GM18873 (cell line): Measurements from ENCODE around the gene LRRN4.
A peak's percentile ranks its signal among the peaks of the same experiment; 100 is the strongest.
"Not testable (repeated sequence)": the region's sequence is repeated elsewhere in the genome, so short reads cannot be mapped to it uniquely, and the experiment has no call there.

Source experiments
- ATAC-seq: cut with Tn5 transposase; IDR thresholded peaks from one replicate; pipeline ENCODE4 v1.9.1; 2021; ENCODE audit warnings: mild to moderate bottlenecking, moderate library complexity, moderate number of reproducible peaks; ENCODE audit not compliant: unreplicated experiment, low FRiP score

LRRN4 gene

DNA sequence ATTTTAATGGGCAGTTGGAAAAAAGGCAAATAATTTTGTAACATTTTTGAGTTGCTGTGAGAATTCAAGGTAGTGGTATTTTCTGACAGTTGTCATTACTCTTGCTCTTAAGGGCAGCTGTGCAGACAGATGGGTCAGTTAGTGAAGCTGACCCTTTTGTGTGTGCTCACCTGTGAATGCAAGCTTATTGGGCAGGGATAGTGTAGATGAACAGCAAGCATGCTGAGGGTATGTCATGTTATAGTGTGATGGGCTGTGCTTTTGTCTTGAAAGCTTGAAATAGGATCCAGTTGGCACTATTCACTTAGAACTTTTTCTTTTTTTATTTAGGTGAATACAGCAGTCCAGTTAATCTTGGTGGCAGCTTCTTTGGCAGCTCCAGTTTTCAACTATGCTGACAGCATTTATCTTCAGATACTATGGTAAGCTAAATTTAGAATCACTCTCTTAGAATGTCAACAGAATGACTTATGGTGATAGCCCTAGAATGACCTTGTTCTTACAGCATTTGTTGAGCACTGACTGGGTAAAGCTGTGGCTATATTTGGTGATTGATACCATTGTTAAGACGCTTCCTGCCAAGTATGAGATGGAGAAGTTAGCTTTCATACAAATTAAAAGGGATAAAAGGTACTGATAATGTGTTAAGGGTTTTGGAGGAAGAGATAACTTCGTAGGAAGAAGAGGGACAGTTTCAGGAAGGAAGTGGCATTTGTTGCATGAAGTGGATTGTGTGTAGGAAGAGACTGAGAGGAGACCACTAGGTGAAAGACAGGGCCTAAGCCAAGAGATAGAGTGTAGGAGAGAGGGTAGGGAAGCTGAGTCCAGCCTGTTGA is 19.5 kb downstream of the LRRN4 start:
- no peak for ATAC-seq

DNA sequence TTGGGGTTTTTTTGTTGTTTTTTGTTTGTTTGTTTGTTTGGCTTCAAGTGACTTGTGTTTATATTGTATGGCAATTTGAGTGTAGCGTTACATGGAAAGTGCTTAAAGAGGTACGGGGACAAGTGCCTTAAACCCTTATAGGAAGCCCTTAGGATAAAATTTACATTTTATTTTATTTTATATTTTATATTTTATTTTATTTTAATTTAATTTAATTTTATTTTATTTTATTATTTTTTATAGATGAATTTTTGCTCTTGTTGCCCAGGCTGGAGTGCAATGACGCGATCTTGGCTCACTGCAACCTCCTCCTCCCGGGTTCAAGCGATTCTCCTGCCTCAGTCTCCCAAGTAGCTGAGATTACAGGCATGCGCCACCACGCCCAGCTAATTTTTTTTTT is 21.0 kb downstream of the LRRN4 start:
- not testable (repeated sequence) for ATAC-seq

DNA sequence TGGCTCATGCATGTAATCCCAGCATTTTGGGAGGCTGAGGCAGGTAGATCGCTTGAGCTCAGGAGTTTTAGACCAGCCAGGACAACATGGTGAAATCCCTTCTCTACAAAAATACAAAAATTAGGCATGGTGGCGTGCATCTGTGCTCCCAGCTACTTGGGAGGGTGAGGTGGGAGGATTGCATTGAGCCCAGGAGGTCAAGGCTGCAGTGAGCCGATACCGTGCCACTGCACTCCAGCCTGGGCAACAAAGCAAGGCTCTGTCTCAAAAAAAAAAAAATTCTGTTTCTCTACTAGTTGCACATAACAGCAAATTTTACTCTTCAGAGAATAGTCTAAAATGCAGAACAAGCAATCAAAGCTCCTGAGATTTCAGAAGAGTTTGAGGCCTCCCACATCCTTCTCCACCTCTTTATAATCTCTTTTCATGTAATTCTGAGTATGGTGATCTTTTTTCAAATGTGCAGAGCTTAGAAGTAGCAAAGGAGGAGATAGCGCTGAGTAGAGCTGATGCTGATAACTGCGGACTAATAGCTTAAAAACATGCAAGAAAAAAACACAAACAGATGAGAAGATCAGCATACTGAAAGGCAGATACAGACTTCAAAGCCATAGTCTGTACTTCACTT is 23.3 kb downstream of the LRRN4 start:
- ATAC-seq, result no peak

DNA sequence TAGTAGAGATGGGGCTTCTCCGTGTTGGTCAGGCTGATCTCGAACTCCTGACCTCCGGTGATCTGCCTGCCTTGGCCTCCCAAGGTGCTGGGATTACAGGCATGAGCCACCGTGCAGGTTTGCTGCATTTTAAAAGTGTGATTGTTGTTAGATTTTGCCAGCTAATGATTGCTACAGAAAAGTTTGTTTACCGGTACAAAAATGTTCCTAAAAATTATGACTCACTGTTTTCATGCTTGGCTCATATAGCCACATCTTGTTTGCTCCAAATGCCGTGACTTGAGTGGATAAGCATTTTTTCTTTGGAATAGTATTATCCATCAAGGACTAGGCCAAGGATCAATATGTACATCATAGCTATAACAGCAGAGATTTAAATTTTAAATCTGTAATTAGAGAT is 24.3 kb downstream of the LRRN4 start:
- no peak for ATAC-seq

DNA sequence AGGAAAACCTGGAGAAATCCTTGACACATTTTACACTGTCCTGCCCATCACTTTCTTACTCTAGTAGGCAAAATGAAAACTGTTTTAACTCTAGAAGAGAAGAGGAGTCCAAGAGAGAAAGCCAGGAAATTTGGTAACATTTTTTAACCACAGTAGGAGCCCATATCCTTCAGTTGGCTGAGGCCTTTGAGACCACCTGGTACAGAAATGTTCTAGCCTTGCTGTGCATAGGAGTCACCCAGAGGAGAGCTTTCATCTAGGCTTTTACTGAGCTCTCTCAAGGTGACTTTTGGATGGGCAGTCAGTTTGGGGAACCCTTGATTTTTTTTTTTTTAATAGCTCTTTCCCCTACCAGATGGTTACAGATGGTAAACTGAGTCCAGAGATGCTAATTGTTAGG is 25.0 kb downstream of the LRRN4 start:
- ATAC-seq, result no peak

DNA sequence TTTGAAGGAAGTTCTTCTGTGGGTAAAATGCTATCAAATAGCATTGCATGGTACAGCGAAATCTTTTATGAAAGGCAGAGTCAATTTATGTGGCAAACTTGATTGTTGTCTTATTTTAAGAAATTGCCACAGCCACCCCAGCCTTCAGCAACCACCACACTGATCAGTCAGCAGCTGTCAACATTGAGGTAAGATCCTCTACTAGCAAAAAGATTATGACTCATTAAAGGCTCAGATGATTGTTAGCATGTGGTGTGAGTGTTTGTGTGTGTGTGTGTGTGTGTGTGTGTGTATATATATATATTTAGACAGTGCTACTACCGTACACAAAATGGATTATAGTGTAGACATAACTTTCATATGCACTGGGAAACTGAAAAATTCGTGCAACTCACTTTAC is 27.8 kb downstream of the LRRN4 start:
- no peak for ATAC-seq

DNA sequence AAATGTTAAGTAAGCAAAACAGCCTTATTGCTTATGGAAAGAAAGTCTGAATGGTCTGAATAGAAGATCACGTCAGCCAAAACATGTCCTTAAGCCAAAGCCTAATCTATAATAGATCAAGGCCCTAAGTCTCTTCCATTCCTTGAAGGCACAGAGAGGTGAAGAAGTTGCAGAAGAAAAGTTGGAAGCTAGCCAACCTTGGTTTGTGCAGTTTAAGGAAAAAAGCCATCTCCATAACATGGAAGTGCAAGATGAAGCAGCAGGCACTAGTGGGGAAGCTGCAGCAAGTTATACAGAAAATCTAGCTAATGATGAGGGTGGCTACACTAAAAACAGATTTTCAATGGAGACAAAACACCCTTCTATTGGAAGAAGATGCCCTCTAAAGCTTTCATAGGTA is 29.1 kb downstream of the LRRN4 start:
- ATAC-seq, result no peak

DNA sequence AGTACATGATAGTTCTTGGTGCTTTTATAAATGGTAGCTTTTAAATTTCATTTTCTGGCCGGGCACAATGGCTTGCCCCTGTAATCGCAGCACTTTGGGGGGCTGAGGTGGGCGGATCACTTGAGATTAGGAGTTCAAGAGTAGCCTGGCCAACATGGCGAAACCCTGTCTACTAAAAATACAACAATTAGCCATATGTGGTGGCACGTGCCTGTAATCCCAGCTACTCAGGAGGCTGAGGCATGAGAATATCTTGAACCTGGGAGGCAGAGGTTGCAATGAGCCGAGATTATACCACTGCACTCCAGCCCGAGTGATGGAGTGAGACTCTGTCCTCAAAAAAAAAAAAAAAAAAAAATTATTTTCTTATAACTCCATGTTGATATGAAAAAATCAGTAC is 36.0 kb downstream of the LRRN4 start:
- no peak for ATAC-seq

DNA sequence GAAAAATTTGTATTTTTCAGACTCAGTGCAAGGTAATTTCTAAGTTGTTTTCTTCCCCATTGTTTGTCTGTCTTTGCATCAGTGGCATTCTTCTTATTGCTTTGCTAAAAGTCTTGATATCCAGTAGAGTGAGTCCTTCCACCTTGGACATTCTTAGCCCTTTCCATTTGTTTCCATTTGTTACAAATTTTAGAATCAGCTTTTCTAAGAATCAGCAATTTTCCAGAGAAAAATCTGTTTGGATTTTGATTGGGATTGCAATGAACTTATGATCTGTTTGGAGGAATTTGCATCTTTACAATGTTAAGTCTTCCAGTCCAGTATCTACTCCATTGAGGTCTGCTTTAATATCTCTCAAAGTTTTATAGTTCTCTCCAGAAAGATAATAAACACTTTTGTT is 36.4 kb downstream of the LRRN4 start:
- no peak for ATAC-seq

DNA sequence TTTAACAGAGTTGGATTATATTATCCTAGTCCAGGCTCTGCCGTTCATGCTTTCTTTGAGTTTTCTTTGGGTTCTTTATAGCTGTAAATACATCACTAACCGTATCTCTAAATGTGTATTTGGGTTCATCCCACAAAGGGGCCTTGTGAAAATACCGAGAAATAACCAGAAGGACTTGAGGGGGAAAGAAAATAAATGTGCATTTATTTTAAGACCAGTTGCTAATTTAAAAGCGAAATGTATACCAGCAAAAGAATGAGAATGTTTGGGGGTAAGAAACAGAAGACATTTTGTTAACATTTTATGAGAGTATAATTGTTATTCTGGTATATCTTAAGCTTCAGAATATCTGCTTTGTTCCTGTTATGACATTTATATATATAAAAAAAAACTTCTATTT is 38.9 kb downstream of the LRRN4 start:
- ATAC-seq, result no peak

DNA sequence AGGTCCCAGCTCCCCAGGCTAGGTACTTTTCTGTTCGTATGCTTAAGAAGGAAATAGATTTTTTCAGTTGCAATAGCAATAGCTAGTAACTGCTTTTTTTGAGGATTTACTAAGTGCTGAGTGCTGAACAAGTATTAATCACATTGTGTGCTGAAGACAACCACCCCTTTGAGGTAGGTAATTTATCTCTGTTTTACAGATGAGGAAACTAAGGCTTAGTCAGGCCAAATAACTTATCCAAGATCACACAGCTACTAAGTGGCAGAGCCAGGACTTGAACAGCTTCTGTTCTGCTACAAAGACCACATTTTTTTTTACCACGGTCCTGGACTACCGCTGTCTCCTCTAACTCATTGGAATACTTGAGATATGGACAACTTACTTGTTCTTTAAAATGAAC is 39.8 kb downstream of the LRRN4 start:
- no peak for ATAC-seq

DNA sequence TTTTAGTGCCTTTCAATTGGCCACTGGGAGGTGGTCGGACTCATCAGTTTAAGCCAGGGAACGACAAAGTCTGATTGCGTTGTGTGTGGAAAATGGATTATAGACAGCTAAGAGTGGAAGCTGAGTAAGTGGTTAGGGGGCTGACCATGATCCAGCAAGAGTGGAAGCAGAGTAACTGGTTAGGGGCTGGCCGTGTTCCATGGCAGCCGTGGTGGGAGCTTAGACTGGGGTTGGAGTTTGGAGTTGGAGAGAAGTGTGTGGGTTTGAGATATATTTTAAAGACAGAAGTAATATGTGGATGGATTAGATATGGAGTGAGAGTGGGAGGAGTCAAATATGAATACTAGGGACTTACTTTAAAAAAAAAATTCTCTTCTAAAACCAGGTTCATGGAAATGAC is 41.7 kb downstream of the LRRN4 start:
- ATAC-seq, result no peak

DNA sequence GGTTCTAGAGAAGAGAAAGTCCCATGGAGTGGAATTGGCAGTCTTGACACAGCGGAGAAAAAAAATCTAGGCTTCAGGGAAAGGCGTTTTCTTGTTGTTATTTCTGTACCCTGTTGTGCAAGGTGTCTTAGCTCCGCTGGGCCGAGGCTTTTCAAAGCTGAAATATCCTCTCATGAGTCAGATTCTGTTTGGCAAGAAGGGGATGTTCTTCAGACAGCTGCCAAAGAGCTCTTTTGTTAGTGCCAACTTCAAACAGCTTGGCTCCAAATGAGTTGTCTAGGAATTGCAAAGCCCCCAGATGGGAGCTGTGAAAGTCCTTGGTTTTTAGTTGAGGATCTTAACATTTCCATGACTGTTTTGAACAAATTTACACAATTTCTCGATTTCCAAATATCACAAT is 45.6 kb downstream of the LRRN4 start:
- ATAC-seq, result no peak

DNA sequence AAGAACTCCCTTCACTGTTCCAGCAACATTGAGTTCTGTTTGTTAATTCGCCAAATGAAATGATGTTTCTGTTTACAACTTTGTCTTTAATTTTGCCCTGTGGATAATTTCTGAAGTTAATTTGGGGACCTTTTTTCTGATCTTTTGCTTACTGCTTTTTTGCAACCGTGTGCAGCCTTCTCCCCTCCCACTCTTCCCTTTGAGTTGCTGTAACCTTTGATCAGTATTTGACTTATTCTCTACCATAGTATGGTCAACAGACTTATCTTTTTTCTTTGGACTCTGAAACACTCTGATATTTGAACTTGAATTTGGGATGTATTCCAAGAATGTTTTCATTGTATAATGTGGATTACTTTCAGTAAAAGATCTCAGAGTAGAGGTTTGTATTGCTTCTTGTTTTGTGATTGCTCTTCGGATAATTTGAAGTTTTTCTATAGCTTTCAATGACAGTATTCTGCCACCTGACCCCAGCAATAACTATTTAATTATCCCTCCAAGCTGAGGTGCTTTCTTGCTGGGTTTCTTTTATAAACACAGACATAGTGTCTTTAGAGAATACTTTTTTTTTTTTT is 46.2 kb downstream of the LRRN4 start:
- no peak for ATAC-seq

DNA sequence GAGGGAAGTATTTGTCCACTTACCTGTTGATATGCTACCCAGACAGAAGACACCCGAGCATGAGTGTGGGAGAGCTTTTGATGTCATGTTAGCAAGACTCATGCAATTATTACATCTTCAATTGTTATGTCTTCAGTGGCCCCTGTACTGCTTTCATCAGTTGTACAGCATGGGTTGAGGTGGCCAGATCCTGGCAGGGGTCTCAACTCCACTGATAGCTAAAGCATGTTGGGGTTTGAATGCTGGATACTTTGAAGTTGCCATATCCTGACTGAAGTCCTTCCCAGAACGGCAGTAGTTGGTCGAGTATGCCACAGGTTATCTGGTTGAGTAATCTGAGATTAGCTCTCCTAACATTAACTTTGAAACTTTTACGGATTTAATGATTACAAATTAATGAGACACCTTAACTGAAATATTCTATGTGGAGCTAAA is 46.7 kb downstream of the LRRN4 start:
- ATAC-seq, result no peak

DNA sequence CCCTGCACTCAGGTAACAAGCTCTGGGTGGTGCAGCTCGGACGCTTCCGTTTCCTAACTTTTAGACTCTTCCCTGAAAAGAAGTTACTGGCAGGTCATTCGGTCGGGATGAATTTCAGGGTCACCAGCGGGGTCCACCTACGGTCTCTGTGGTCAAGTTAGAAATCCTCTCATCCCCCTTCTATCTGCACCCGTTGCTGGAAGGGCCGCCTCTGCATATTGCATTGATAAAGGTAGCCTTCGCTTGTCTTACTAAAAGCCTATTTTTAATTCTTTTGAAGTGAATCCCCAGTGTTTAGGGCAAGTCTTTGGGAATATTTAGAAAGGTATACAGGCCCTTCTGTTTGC is 47.3 kb downstream of the LRRN4 start:
- peak; percentile 3 for ATAC-seq

DNA sequence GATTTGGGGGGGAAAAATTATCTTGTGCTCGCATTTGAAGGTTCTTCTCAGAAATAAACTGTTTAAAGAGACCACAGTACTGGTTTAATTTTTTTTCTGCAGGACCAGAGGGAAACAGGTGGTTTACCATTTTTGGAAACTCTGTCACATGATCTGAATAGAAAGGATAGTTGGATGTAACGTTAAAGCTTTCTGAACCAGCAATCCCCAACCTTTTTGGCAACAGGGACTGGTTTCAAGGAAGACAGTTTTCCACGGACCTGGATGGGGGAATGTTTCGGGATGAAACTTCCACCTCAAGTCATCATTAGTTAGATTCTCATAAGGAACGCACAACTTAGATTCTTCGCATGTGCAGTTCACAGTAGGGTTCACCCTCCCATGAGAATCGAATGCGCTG is 53.0 kb downstream of the LRRN4 start:
- ATAC-seq, result no peak

DNA sequence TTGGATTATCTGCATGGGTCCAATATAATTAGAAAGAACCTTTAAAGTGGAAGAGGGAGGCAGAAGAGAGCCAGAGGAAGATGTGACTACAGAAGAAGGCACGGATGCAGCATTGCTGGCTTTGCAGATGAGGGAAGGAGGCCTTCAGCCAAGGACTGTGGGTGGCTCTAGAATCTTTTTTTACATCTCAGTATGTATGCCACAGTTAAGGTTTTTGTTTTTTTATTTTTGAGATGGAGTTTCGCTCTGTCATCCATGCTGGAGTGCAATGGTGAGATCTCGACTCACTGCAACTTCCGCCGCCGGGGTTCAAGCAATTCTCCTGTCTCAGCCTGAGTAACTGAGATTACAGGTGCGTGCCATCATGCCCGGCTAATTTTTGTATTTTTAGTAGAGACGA is 54.1 kb downstream of the LRRN4 start:
- ATAC-seq, result no peak

DNA sequence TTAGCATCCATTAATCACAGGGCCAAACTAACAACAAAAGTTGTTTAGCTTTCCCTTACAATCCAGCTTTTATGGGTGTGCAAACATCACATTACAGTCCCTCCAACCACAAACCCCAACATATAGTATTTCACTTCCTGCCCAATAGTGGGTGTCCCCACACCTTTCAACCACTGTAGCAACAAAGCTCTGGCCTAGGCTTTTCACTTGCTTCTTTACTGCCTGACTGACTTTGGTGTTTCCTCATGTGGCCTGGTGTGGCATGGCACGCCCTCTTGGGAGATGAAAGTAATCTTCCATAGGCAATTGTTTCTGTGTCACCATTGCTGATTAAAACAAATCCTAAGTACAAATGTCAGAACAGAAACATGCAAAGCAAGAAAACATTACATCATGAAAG is 57.1 kb downstream of the LRRN4 start:
- ATAC-seq, result no peak

DNA sequence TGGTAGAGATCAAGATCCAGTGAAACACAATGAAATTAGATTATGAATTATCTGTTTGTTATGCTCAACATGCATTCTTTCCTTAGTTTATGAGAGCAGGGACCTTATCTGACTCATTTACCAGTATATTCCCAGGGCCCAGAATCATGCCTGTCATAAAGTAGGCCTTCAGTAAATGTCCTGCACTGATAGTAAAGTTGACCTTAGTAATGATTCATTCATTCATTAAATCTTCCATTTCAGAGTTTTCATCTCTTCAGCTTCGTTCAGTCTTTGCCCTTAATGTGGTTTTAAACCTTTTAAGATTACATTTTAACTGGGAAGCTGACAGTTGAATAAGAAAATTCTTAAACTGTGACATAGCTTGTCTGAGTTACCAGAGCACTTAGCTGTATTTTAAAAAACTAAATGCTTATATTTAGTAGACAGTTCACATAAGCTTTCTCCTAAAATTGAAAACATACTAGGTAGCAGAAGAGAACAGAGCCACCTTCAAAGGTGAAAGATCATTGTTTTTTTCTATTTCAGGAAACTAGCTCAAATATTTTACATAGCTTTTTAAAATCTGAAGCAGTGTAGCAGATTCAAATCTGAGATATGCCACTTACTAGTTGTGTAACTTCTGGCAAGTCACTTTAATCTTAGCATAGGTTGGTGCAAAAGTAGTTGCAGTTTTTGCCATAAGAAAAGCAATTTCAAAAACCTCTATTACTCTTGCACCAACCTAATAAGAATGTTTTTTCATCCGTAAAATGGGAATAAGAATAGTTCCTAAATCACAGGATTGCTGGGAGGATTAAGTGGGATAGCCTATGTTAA is 62.0 kb downstream of the LRRN4 start:
- no peak for ATAC-seq

DNA sequence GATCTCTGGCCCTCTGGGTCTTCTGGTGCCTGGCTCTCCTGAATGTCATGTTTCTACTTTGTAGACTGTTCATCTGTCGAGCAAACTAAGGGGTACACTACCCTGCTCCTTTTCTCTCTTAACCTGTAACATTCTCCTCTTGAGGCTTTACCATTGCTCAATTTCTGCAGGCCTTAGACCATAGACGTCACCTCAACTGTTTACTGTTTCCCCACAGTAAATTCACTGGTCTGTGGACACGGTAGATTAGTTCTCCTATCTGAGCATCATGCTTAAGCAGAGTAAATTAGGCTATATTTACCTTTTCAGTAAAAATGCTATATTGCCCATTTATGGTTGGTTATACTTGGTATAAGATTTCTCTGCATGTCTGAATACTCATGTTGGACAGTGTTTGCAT is 62.9 kb downstream of the LRRN4 start:
- ATAC-seq, result no peak
